Measurements from ENCODE around the gene CNOT2.
A peak's percentile ranks its signal among the peaks of the same experiment; 100 is the strongest.

Gene CNOT2

GRCh38 chr12:70306676-70307075, 63.4 kb downstream of the CNOT2 start:
- no peak for DNase-seq

- no peak for DNase-seq
Observed at GRCh38 chr12:70307868-70308267, 64.6 kb downstream of the CNOT2 start.

- no peak for DNase-seq
Observed at GRCh38 chr12:70309348-70309747, 66.1 kb downstream of the CNOT2 start.

- DNase-seq = no peak
Observed at GRCh38 chr12:70314145-70314544, 70.9 kb downstream of the CNOT2 start.

GRCh38 chr12:70317781-70318180, 74.5 kb downstream of the CNOT2 start:
- no peak for DNase-seq

- DNase-seq = no peak
Observed at GRCh38 chr12:70319605-70320004, 76.4 kb downstream of the CNOT2 start.

GRCh38 chr12:70321191-70321590, 78.0 kb downstream of the CNOT2 start:
- DNase-seq = no peak

- no peak for DNase-seq
Observed at GRCh38 chr12:70327541-70327940, 84.3 kb downstream of the CNOT2 start.

GRCh38 chr12:70329728-70330127, 86.5 kb downstream of the CNOT2 start:
- no peak for DNase-seq

- DNase-seq = no peak
Observed at GRCh38 chr12:70330158-70330557, 86.9 kb downstream of the CNOT2 start.

- no peak for DNase-seq
Observed at GRCh38 chr12:70332236-70332635, 89.0 kb downstream of the CNOT2 start.

GRCh38 chr12:70334742-70335141, 91.5 kb downstream of the CNOT2 start:
- DNase-seq = no peak

- no peak for DNase-seq
Observed at GRCh38 chr12:70338531-70338930, 95.3 kb downstream of the CNOT2 start.

GRCh38 chr12:70351076-70351475, 107.8 kb downstream of the CNOT2 start:
- DNase-seq = no peak

GRCh38 chr12:70353780-70354660, 110.8 kb downstream of the CNOT2 start:
- DNase-seq = no peak

GRCh38 chr12:70354787-70355186, 111.6 kb downstream of the CNOT2 start:
- DNase-seq = no peak

GRCh38 chr12:70355972-70356371, 112.7 kb downstream of the CNOT2 start:
- no peak for DNase-seq

GRCh38 chr12:70359458-70360197, 116.4 kb downstream of the CNOT2 start:
- no peak for DNase-seq

- DNase-seq = no peak
Observed at GRCh38 chr12:70360218-70360617, 117.0 kb downstream of the CNOT2 start.

GRCh38 chr12:70364695-70365397, 121.6 kb downstream of the CNOT2 start:
- DNase-seq = no peak

- DNase-seq = no peak
Observed at GRCh38 chr12:70365398-70365647, 122.1 kb downstream of the CNOT2 start.

- DNase-seq = peak; percentile 82
Observed at GRCh38 chr12:70365648-70366518, 122.7 kb downstream of the CNOT2 start, which contains the start of gene KCNMB4. TSS of gene KCNMB4 (plus strand) at chr12:70366290. CDS start at chr12:70366735, 445 bp downstream.
